Brain microvascular endothelial cell (primary cell): ENCODE measurements around the gene CIT.

Source experiments
- DNase-seq: peaks from one replicate; pipeline ENCODE4 v3.0.0-alpha.2; 2020
- H3K27ac ChIP-seq: fragments of 250-450 bp; sonication (Bioruptor Pico); 2 replicates; pipeline ENCODE4 v1.5.1; 2020; ENCODE audit warnings: mild to moderate bottlenecking, moderate library complexity
- H3K27me3 ChIP-seq: fragments of 250-450 bp; sonication (Bioruptor Pico); replicated peaks from 2 replicates; pipeline ENCODE4 v1.5.1; 2020; ENCODE audit warnings: mild to moderate bottlenecking
- H3K36me3 ChIP-seq: fragments of 250-450 bp; sonication (Bioruptor Pico); replicated peaks from 2 replicates; pipeline ENCODE4 v1.5.1; 2020; ENCODE audit warnings: mild to moderate bottlenecking
- H3K4me3 ChIP-seq: 2 replicates; pipeline ENCODE4 v1.5.1; 2011; ENCODE audit warnings: low read depth, mild to moderate bottlenecking, control low read depth, low read length, moderate library complexity
- in situ Hi-C: cut with HindIII; loops from 2 replicates; pipeline ENCODE4 v1.10.0; 2017; ENCODE audit warnings: low sequenced_read_pairs, low pct_ligation_motif_present
- TF ChIP-seq, protein P1 (sequence below): IDR thresholded peaks from 2 replicates; pipeline ENCODE4 v1.5.1; 2011; ENCODE audit warnings: low read depth, mild to moderate bottlenecking, moderate library complexity, low read length, control low read depth, inconsistent platforms; ENCODE audit errors: missing control alignments

The CIT gene

DNA sequence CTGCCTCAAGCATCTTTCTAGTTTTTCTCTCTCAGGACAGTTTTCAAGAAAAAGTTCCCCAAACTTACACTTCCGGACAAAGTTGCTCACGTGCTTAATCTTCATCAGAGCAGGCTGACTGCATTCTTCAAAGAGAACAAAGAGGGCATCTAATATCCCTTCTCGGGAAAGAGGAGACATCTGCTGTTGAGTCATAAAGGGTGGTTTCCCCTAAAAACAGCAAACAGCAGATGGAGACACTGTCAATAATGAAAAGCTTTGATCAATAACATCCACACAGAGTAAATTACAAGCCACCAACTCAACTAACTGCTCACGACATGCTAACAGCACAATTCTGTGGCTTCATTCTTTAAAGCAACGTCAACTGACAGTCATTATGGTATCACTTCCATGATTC, 8.1 kb downstream of the CIT start:
- no peak for DNase-seq
- H3K27me3 ChIP-seq, result no peaks in the 10 kb centered on the region
- H3K4me3 ChIP-seq, result no peak overlapping the region
- H3K27ac ChIP-seq, result peak overlapping the region; percentile 57
- H3K36me3 ChIP-seq, result no peaks in the 10 kb centered on the region
- in situ Hi-C loops, result no loop called here
- TF ChIP-seq, protein P1, sequence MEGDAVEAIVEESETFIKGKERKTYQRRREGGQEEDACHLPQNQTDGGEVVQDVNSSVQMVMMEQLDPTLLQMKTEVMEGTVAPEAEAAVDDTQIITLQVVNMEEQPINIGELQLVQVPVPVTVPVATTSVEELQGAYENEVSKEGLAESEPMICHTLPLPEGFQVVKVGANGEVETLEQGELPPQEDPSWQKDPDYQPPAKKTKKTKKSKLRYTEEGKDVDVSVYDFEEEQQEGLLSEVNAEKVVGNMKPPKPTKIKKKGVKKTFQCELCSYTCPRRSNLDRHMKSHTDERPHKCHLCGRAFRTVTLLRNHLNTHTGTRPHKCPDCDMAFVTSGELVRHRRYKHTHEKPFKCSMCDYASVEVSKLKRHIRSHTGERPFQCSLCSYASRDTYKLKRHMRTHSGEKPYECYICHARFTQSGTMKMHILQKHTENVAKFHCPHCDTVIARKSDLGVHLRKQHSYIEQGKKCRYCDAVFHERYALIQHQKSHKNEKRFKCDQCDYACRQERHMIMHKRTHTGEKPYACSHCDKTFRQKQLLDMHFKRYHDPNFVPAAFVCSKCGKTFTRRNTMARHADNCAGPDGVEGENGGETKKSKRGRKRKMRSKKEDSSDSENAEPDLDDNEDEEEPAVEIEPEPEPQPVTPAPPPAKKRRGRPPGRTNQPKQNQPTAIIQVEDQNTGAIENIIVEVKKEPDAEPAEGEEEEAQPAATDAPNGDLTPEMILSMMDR, result no peak

DNA sequence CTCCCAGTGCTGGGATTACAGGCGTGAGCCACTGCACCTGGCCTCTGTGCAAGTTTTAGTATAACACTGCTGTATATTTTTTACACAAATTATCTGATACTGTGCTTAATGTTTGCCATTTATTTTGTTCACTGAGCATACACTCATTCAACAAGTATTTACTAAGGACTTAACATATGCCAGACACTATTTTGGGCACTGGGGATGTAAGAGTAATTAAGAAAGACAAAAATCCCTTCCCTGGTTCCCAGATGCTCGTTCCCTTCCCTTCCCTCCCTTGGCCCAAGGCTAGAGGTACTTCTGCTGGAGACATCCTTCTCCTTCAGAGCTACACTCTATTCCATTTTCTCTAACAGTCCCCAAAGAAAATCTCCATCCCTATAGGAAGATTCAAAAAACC, 12.5 kb downstream of the CIT start:
- H3K27me3 ChIP-seq, result no peaks in the 10 kb centered on the region
- no peak overlapping the region for H3K27ac ChIP-seq
- H3K4me3 ChIP-seq, result no peak overlapping the region
- in situ Hi-C loops, result no loop called here
- TF ChIP-seq, protein P1, result no peak
- no peak for DNase-seq
- H3K36me3 ChIP-seq, result no peaks in the 10 kb centered on the region

DNA sequence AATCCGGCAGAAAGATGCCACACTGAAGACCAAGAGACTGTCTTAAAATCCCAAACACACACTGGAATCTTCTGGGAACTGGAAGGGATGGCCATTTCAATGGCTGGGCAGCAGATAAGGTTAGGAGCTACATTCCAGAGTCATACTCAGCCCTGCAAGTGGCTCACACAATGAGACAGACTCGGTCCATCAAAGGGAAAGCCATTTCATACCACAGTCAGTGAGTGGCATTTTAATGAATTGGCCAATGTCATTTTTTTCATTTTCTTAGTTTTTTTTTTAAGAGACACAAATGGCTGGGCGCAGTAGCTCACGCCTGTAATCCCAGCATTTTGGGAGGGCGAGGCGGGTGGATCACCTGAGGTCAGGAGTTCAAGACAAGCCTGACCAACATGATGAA, 17.9 kb downstream of the CIT start:
- Histone ChIP-seq H3K36me3 (no peaks in the 10 kb centered on the region), H3K4me3 (no peak overlapping the region), H3K27me3 (no peaks in the 10 kb centered on the region), H3K27ac (no peak overlapping the region)
- in situ Hi-C loops, result no loop called here
- TF ChIP-seq, protein P1, result no peak
- no peak for DNase-seq

DNA sequence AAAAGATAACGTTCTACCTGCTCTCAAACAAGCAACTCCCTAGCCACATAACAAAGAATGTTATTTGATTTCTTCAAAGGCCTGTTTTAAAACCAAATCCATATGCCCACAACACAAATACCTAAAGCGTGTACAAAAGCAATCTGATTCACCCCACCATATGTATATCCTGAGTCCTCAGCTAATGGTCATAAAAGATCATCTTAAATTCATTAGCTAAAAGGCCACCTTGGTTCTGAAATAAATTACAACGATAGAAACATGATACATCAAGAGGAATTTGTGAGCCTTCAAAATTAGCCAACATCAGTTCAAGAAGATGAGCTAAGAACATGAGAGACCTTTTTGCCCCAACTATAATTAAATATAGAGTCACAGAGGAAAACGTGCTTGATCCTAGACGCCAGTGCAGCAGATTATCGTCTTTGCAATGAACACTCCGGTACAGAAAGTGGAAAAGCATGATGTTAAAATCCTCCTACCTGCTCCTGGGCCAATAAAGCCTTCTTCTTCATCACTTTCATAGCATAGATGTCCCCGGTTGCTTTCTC, 20.0 kb downstream of the CIT start:
- no peaks in the 10 kb centered on the region for H3K36me3 ChIP-seq
- no peak for DNase-seq
- no peak overlapping the region for H3K27ac ChIP-seq
- TF ChIP-seq, protein P1, result no peak
- no peaks in the 10 kb centered on the region for H3K27me3 ChIP-seq
- H3K4me3 ChIP-seq, result no peak overlapping the region
- in situ Hi-C loops, result no loop called here

DNA sequence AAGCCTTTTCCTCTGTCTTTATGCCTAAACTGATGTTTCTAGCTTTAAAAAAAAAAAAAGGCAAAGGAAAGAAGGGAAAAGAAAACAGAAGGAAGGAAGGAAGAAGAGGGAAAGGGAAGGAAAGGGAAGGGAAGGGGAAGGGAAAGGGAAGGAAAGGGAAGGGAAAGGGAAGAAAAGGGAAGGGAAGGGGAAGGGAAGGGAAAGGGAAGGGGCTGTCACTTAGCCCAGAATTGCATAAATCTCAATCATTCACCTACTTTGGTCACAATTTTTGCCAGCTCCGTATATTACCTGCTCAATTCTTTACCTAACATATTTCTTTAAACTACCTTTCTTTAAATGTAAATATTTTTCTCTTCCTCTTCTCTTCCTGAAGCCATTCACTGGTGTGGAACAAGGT, 26.8 kb downstream of the CIT start:
- TF ChIP-seq, protein P1, result no peak
- Histone ChIP-seq H3K27ac (no peak overlapping the region), H3K4me3 (no peak overlapping the region), H3K36me3 (no peaks in the 10 kb centered on the region), H3K27me3 (no peaks in the 10 kb centered on the region)
- DNase-seq, result no peak
- in situ Hi-C loops, result no loop called here

DNA sequence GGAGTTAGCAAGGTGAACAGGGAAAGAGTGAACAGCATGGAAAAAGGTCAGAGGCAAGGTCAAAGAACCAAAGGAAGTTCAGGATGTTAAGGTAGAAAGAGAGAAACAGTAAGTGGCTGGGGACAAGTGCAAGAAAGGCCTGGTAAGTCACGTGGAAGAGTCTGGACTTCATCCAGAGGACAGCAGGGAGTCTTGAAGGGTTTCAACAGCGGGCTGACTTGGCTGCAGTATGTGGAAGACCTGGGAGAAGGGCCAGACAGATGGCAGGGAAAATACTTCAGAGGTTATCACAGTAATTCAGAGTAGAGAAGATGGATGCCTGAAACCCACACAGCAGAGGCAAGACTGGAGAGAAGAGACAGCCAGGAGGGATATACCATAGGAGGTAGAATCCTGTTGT, 34.0 kb downstream of the CIT start:
- no peak overlapping the region for H3K4me3 ChIP-seq
- H3K27me3 ChIP-seq, result no peaks in the 10 kb centered on the region
- no peaks in the 10 kb centered on the region for H3K36me3 ChIP-seq
- TF ChIP-seq, protein P1, result no peak
- no peak overlapping the region for H3K27ac ChIP-seq
- in situ Hi-C loops, result no loop called here
- DNase-seq, result peak; percentile 16
